HG03439 (cell line): ENCODE results near the gene IFT88.

Experiments used
- ATAC-seq: cut with Tn5 transposase; IDR thresholded peaks from one replicate; pipeline ENCODE4 v1.9.1; 2021; ENCODE audit warnings: mild to moderate bottlenecking, moderate library complexity; ENCODE audit not compliant: unreplicated experiment

Gene IFT88

GRCh38 chr13:20684041-20684440 is 117.1 kb downstream of the IFT88 start:
- no peak for ATAC-seq

- no peak for ATAC-seq
Observed at GRCh38 chr13:20684546-20684945, 117.6 kb downstream of the IFT88 start.

GRCh38 chr13:20685092-20685491 is 118.1 kb downstream of the IFT88 start:
- no peak for ATAC-seq

GRCh38 chr13:20686167-20686566 is 119.2 kb downstream of the IFT88 start:
- no peak for ATAC-seq

GRCh38 chr13:20686863-20687579 is 120.1 kb downstream of the IFT88 start:
- no peak for ATAC-seq

GRCh38 chr13:20689291-20689690 is 122.3 kb downstream of the IFT88 start:
- no peak for ATAC-seq

GRCh38 chr13:20691616-20692015 is 124.7 kb downstream of the IFT88 start:
- ATAC-seq: no peak

GRCh38 chr13:20696073-20696472 is 129.1 kb downstream of the IFT88 start:
- no peak for ATAC-seq

- no peak for ATAC-seq
Observed at GRCh38 chr13:20699715-20700114, 132.8 kb downstream of the IFT88 start.

GRCh38 chr13:20700288-20700687 is 133.3 kb downstream of the IFT88 start:
- ATAC-seq: no peak

GRCh38 chr13:20701461-20701860 is 134.5 kb downstream of the IFT88 start:
- no peak for ATAC-seq

GRCh38 chr13:20702530-20702914 is 135.6 kb downstream of the IFT88 start:
- ATAC-seq: no peak

GRCh38 chr13:20702915-20703779 is 136.2 kb downstream of the IFT88 start, which contains the start of gene IL17D:
Gene IL17D (plus strand): TSS chr13:20703699. CDS start chr13:20704002, 303 bp downstream.
- ATAC-seq: peak; percentile 37

GRCh38 chr13:20703780-20704458 is 137.0 kb downstream of the IFT88 start:
- ATAC-seq: peak; percentile 85

- ATAC-seq: no peak
Observed at GRCh38 chr13:20704459-20705069, 137.6 kb downstream of the IFT88 start.

GRCh38 chr13:20706661-20707060 is 139.7 kb downstream of the IFT88 start:
- no peak for ATAC-seq

- no peak for ATAC-seq
Observed at GRCh38 chr13:20708216-20708615, 141.3 kb downstream of the IFT88 start.

GRCh38 chr13:20709369-20709768 is 142.4 kb downstream of the IFT88 start:
- no peak for ATAC-seq

- ATAC-seq: no peak
Observed at GRCh38 chr13:20709782-20710181, 142.8 kb downstream of the IFT88 start.

GRCh38 chr13:20711301-20712044 is 144.5 kb downstream of the IFT88 start:
- no peak for ATAC-seq
